Activated CD8-positive, alpha-beta memory T cell treated with anti-CD3 and anti-CD28 coated beads for 24 hours (primary cell): Measurements from ENCODE around the gene KBTBD12.

ENCODE experiments used
- DNase-seq: peaks from one replicate; pipeline ENCODE4 v3.0.0-alpha.2; 2020

The KBTBD12 gene

GRCh38 chr3:127955728-127956127 is 40.7 kb downstream of the KBTBD12 start:
- no peak for DNase-seq

- DNase-seq = no peak
These were observed 44.0 kb downstream of the KBTBD12 start for GRCh38 chr3:127959041-127959440.

DNA sequence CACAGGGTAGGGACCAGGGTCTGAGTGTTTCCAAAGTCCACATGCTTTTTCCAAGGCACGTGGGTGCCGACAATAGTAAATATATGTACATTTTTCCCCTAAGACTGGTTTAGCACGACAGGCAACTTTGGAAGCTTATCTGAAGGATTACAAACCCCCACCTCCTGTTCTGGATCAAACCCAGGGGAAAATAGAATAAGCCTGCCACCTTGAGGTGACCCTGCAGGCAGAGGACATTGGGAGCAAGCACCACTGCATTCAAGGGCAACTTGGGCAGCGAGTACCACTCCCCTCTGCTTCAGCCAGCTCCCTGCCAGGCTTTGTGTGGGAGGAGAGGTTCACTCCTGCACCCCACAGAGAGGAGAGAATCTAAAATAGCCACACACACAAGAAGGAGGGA is 44.8 kb downstream of the KBTBD12 start:
- no peak for DNase-seq

GRCh38 chr3:127960421-127960965 is 45.5 kb downstream of the KBTBD12 start:
- no peak for DNase-seq

DNA sequence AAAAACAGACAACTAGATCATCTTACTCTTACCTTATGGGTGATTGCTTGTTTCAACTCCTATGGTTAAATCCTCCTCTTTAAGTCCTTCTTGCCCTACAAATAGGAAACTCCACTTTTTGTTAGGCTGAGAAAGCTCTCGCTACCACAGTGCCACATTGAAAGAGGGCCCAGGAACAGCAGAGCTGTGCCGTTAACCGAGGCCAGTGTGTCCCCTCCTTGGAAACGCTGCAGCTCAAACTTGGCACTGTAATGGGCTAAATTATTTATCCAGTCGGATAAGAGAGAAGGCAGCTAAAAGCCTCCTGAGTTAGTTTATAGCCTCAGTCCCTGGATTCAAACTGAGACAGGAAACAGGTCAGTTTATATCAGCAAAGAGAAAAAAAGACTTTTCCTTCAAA is 46.1 kb downstream of the KBTBD12 start:
- no peak for DNase-seq

DNA sequence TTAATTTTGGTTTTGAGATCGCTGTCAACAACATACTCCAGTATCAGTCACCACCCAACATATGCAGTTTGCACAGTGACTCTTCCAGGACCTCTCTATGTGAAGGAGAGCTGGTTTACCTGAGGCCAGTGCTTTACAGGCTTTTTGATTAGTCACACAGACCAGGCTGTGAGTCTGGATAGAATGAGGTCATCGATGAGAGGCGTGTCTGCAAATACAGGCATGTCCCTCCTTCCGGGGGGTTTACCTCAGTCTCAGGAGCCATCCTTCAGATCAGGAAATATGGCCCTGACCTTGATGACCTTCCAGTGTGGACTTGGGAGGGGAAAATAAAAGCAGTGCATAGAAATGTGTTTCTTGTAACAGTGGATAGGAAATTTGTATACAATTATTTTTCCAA is 46.9 kb downstream of the KBTBD12 start:
- DNase-seq = no peak

GRCh38 chr3:127962937-127963336 is 47.9 kb downstream of the KBTBD12 start:
- no peak for DNase-seq

- DNase-seq = no peak
These were observed 49.0 kb downstream of the KBTBD12 start for GRCh38 chr3:127964053-127964452.

GRCh38 chr3:127964816-127965215 is 49.8 kb downstream of the KBTBD12 start:
- no peak for DNase-seq

DNA sequence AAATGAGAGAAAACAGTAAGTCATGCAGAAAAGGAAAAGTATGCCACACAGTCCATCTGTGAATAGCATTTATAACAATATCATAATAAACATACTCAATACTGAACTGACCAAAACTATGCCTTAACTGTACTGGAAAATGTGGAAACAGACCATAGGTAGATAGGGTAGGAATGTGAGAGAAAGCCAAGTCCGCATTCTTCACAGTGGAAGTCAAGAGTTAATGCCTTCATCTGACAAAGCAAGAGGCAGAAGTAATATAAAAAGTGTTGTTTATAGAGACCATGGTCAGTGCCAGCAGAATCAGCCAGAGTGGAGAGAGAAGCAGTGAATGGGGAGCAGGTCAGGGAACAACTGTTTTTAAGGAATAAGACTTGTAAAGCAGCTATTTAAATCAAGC is 52.3 kb downstream of the KBTBD12 start:
- no peak for DNase-seq

- no peak for DNase-seq
These were observed 56.0 kb downstream of the KBTBD12 start for GRCh38 chr3:127970966-127971592.

- no peak for DNase-seq
These were observed 59.2 kb downstream of the KBTBD12 start for GRCh38 chr3:127974226-127974625.

- DNase-seq = no peak
These were observed 60.4 kb downstream of the KBTBD12 start for GRCh38 chr3:127975153-127976029.

DNA sequence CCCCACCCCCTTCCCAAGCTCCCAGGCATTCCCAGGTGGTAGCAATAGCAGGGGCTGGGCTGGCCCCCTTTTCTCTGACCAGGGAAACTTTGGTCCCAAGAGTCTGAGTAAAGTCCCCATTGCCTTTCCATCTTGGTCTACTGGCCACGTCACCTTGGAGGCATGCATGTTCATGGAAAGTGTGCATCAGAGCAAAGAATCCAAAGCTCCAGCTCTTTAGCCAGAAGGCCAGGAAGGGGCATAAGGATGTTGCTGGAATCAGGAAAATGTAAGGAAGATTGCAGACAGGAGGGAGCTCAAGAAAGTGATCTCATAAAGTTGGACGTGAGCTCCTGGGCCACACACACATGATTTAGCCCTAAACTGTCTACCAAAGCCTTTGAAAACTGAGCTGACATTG is 63.6 kb downstream of the KBTBD12 start:
- no peak for DNase-seq

DNA sequence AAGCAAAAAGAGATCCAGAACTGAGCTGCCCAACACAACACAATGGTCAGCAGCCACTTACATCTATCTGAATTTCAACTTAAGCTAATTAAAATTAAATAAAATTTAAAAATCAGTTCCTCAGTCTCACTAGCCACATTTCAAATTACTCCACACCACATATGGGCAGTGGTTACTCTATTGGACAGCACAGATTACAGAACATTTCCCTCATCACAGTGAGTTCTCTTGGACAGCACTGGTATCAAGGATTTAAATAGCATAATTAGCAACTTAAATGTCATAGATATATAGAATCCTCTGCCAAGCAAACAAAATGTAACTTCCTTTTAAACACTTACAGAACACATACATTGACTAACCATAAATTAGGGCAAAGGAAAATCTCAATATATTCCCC is 64.4 kb downstream of the KBTBD12 start:
- no peak for DNase-seq

DNA sequence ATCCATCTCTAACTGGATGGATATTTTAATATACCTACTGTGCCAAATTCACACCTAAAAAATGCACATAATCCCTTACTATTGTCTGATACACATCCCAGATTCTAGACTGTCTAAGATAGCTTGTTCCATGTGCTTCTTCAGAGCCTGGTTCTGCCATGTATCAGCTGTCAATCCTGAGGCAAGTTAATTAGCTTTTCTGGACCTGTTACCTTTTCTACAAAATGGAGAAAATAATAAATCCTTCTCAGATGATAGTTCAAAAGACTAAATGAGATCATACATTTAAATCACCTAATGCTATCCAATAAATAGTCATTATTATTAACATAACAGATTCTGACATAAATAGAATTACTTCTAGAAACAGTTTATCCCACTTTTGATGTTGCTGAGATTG is 66.1 kb downstream of the KBTBD12 start:
- DNase-seq = no peak

GRCh38 chr3:127982155-127982554 is 67.1 kb downstream of the KBTBD12 start:
- no peak for DNase-seq

GRCh38 chr3:127984241-127984975 is 69.4 kb downstream of the KBTBD12 start:
- DNase-seq = no peak

- no peak for DNase-seq
These were observed 70.2 kb downstream of the KBTBD12 start for GRCh38 chr3:127985216-127985615.

DNA sequence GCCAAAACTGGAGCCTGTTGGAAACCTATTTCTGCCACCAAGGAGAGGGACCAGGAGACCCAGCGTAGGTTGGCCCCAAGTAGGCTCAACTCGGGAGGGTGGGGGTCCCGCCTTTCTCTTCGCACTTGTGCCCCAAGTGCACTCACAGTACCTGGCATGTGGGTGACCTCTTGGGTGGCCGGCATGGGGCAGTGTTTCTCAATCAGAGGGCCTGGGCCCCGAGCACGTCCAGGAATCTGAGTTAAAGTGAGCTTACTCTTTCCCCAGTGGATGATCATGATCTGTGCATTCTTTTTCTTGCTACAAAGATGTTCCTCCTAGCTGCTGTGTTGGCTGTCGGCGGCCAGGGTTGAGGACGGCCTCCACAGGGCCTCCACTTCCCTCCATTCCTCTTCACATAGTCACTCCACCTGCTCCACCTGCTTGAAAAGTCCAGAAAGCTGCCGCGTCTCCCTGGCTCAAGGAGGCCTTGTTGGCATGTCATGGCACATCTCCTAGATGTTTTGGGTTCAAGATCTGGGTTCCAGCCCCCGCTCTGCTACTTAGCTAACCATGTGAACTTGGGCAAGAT is 70.7 kb downstream of the KBTBD12 start:
- DNase-seq = no peak

DNA sequence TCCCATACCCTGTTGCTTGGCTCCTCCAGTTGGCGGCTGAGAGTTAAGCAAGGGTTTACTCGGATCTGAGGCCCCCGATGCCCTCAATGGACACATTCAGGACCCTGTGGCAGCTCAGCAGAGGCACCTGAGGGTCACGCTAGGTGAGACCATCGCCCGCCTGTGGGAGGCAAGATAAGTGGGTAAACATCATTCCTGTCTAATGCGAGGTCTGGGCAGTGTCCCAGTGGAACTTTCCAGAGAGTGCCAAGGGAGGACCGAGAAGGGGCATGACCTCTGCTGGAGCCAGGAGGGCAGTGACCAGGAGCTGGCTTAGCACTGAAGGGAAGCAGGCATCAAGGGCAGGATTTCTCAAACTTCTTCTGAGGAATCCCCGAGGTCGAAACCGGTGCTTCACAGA is 71.8 kb downstream of the KBTBD12 start:
- no peak for DNase-seq

GRCh38 chr3:127987309-127987995 is 72.4 kb downstream of the KBTBD12 start:
- DNase-seq = no peak
